GM12874 (cell line): ENCODE results near the gene SPRR3.

ENCODE experiments used
- CTCF ChIP-seq: IDR thresholded peaks from 2 replicates; pipeline ENCODE4 v1.5.1; 2011; ENCODE audit warnings: low read depth, mild to moderate bottlenecking, control low read depth, low read length, moderate library complexity; ENCODE audit not compliant: insufficient read depth

Gene SPRR3

GRCh38 chr1:152999818-153000217 lies 1.7 kb upstream of the SPRR3 start:
- no peak for TF ChIP-seq CTCF

GRCh38 chr1:153000294-153000693 lies 1.3 kb upstream of the SPRR3 start:
- no peak for TF ChIP-seq CTCF

- no peak for TF ChIP-seq CTCF
Observed at GRCh38 chr1:153023109-153023508, 21.6 kb downstream of the SPRR3 start.

GRCh38 chr1:153024413-153024812 lies 22.9 kb downstream of the SPRR3 start:
- no peak for TF ChIP-seq CTCF

GRCh38 chr1:153025797-153026196 lies 24.2 kb downstream of the SPRR3 start:
- no peak for TF ChIP-seq CTCF

- TF ChIP-seq CTCF = no peak
Observed at GRCh38 chr1:153028766-153029165, 27.2 kb downstream of the SPRR3 start.

- TF ChIP-seq CTCF = no peak
Observed at GRCh38 chr1:153030895-153031294, 29.3 kb downstream of the SPRR3 start, which contains the start of gene SPRR1B. Gene SPRR1B, plus strand, starts transcription at chr1:153031203. Its CDS starts 1,143 bp downstream, at chr1:153032346.

GRCh38 chr1:153032073-153032472 lies 30.5 kb downstream of the SPRR3 start:
- no peak for TF ChIP-seq CTCF
